HFF-Myc (cell line): ENCODE results near the gene ULBP2.

ENCODE experiments used
- DNase-seq: peaks from one replicate; pipeline ENCODE4 v3.0.0-alpha.2; 2011; ENCODE audit warnings: low read depth; ENCODE audit errors: extremely low read depth
- H3K4me3 ChIP-seq: replicated peaks from 2 replicates; pipeline ENCODE4 v1.5.1; 2011; ENCODE audit warnings: low read depth, mild to moderate bottlenecking, control low read depth, low read length
- CTCF ChIP-seq: IDR thresholded peaks from 2 replicates; pipeline ENCODE4 v1.5.1; 2012; ENCODE audit warnings: mild to moderate bottlenecking, low read depth, low read length, control low read depth; ENCODE audit errors: missing control alignments

Gene ULBP2

DNA sequence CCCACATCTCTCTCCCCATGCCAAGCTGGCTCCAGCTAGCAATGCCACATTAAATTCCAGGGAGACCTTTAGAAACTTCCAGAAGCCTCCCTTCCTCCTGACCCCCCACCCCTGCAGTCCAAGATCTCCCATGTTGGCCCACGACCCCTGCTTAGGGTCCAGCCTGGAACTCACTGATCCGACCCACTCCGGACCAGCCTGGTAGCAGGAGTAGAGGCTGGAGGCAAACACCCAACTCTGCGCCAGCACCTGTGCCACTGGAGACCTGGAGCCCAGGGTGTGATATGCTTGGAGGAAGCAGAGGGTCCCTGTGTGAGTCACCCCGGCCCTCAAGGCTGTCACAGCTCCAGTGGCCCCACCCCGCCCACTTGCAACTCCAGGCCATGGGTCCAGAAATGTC, 18.7 kb downstream of the ULBP2 start:
- no peak overlapping the region for H3K4me3 ChIP-seq
- no peak for DNase-seq
- no peak for TF ChIP-seq CTCF

DNA sequence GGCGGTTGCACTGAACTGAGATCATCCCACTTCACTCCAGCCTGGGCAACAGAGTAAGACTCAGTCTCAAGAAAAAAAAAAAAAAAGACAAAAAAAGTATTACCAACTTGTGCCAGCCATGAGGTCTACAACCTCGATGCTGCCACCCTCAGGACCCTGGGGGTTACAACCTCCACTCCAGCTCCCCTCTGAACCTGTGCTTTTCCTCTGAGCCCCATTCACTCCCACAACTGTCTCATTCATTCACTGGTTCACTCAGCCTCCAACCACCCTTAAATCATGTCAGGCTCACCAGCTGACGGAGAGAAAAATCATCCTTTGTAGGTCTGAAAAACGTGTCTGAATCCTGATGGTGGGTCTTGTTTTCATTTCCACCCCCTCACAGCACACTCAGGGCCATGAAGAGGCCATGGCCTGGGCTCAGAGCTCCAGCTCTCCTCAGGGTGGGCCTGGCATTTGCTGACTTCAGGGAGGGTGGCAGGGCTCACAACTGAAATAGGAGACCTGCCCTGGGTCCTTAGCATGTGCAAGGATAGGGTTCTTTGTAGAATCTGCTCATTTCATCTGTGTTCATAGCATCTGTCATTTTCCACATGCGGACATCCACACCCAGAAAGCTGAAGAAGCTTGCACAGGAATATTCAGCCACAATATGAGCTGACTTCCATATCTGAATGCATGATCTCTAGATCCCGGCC, 20.1 kb downstream of the ULBP2 start:
- no peak for DNase-seq
- H3K4me3 ChIP-seq, result no peak overlapping the region
- TF ChIP-seq CTCF, result no peak

DNA sequence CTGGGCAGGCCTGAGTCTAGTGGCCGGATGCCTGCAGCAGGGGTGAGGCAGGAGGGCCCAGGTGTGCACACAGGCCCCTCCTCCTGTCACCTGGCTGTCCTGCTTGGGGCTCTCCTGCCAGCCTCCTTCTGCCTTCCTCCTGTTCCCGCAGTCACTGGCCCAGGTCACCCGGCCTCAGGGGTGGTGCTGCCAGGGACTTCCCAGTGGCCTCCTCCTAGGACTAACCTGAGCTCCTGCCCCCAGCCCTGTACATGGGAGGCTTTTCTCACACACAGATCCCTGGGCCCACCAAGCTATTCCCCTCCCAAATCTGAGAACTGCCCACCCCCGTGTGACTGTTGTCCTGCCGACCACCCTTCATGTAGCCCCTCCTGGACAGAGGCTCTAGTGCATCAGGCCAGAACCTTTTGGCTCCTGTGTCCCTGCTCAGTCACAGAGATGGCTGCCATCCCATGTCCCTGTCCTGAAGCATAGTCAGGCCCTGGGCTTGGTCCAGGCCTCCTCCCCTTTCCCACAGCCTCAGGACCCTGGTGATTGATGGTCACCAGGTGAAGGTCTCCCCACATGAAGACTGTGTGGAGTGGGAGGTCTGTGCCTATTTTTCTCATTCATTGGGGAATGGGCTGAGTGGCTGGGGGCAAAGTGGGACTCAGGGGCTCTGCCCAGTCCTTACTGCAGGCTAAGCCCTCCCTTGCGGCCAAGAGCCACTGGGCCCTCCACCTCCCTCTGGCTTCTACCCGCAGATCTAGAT, 20.8 kb downstream of the ULBP2 start:
- DNase-seq, result no peak
- no peak for TF ChIP-seq CTCF
- peak overlapping the region; percentile 51 for H3K4me3 ChIP-seq

- H3K4me3 ChIP-seq, result peak overlapping the region; percentile 51
- TF ChIP-seq CTCF, result no peak
- DNase-seq, result peak; percentile 17
Observed at GRCh38 chr6:149963212-149963461, 21.3 kb downstream of the ULBP2 start.

DNA sequence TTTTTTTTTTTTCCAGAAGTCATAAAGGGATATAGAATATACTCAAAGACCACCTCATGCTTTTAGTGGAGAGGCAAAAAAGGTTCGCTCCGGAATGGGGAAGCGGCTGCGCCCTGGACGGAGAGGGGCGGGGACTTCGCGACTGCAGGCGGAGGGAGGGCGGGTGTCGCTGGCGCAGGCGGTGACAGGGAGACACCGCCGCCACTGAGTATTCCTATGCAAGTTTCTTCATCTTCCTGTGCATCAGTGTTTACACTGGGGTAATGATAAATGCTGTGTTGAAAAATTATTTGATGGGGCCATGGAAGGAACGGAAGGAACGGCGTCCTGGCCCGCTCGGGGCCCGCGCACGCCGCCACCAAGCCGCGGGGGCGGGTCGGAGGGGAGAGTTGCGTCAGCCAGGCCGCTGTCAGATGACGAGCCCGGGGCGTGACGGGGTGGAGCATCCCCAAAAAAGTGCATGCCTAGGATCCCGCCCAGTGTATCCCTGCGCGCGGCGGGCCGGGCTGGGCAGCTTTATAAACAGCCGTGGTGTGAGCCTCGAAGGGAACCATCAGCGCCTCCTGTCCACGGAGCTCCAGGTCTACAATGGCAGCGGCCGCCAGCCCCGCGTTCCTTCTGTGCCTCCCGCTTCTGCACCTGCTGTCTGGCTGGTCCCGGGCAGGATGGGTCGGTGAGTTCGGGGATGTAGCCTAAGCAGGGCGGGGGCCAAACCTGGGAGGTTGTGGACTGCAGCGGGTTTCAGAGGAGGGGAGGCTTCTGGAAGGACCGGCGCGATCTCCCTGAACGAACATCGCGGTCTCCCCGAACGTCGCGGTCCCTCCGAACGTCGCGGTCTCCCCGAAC, 21.9 kb downstream of the ULBP2 start, which contains the start of gene ULBP1:
Gene ULBP1, plus strand, starts transcription at position 482 of the 846 bp plus-strand sequence. Its CDS starts 107 bp downstream, at position 589.
- peak; percentile 69 for DNase-seq
- H3K4me3 ChIP-seq, result peak within 1 kb of the TSS; percentile 51
- no peak for TF ChIP-seq CTCF

- H3K4me3 ChIP-seq, result peak overlapping the region; percentile 51
- no peak for DNase-seq
- TF ChIP-seq CTCF, result no peak
Observed at GRCh38 chr6:149964308-149965193, 22.7 kb downstream of the ULBP2 start.
